Activated T-helper 17 cell treated with anti-CD3 and anti-CD28 coated beads, Interleukin-2, amount 50 U/mL, for 72 hours (primary cell): Measurements from ENCODE around the gene FRRS1. TPM values are rescaled to one million over a fixed set of nuclear protein-coding genes. Genes with fewer than 3 reads are reported as not detected.

Experiments used
- ATAC-seq: fragments of 150-1000 bp; cut with Tn5 transposase; replicated peaks from 2 replicates; pipeline ENCODE4 v1.10.0; 2021; ENCODE audit warnings: mild to moderate bottlenecking, moderate library complexity
- H3K27ac Mint-ChIP-seq: one replicate; pipeline ENCODE4 v1.8.0; 2022; ENCODE audit warnings: mixed read lengths
- H3K27me3 Mint-ChIP-seq: one replicate; pipeline ENCODE4 v1.8.0; 2022; ENCODE audit warnings: mixed read lengths
- H3K36me3 Mint-ChIP-seq: one replicate; pipeline ENCODE4 v1.8.0; 2022; ENCODE audit warnings: low read depth, mild to moderate bottlenecking, mixed read lengths
- H3K4me1 Mint-ChIP-seq: one replicate; pipeline ENCODE4 v1.8.0; 2022; ENCODE audit warnings: mixed read lengths
- H3K4me3 Mint-ChIP-seq: one replicate; pipeline ENCODE4 v1.8.0; 2022; ENCODE audit warnings: mild to moderate bottlenecking, mixed read lengths
- H3K9me3 Mint-ChIP-seq: one replicate; pipeline ENCODE4 v1.8.0; 2022; ENCODE audit warnings: mixed read lengths
- total RNA-seq, 2 donors: library from RNA; stranded (reverse); gene quantifications; one replicate each; pipeline ENCODE4 v1.2.3, GENCODE V29; 2022

The FRRS1 gene
- total RNA-seq, 2 donors from 2014 or later, result 0.69 to 2.2 TPM

DNA sequence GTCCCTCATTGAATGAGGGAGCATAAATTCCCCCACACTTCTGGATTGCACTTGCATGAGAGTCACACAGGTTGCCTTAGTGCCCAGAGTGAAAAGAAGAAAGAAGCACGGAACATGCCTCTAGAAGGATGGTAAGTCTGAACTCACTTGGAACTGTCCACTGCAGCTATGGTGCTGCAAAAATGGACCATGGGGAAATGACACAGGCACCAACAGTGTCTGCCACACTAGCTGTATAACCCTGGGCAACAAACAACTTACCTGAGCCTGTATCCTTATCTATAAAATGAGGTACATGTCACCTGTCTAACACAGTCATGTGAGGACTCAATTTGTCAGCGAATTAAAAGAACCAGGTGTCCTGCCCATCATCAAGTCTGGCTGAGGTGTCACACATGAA, 69.8 kb downstream of the FRRS1 start:
- Mint-ChIP-seq H3K27me3 (peaks cover 29% of the 10 kb centered on the region), H3K9me3 (no peaks in the 10 kb centered on the region), H3K4me3 (no peak overlapping the region), H3K27ac (no peak overlapping the region), H3K36me3 (no peaks in the 10 kb centered on the region), H3K4me1 (no peaks in the 10 kb centered on the region)
- no peak for ATAC-seq

DNA sequence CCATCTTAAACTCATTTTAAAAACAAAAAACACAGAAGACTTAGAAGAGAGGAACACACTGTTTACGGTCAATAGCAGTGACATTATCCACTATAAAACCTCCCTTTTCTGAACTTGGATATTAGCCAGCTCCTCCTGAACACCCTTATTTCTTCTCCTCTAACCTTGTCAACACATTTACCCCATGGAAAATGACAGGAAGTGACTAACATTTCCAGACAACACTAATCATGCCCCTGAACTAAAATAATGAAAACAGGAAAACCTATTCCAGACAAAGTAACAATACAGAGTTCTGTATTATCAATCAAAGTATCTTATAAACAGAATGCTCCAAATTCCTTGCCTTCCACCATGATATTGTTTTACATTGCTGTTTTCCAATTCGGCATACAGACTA, 75.3 kb downstream of the FRRS1 start:
- no peak overlapping the region for H3K27ac Mint-ChIP-seq
- H3K36me3 Mint-ChIP-seq, result no peaks in the 10 kb centered on the region
- H3K4me1 Mint-ChIP-seq, result no peaks in the 10 kb centered on the region
- H3K4me3 Mint-ChIP-seq, result no peak overlapping the region
- peaks cover 16% of the 10 kb centered on the region for H3K27me3 Mint-ChIP-seq
- no peaks in the 10 kb centered on the region for H3K9me3 Mint-ChIP-seq
- no peak for ATAC-seq

DNA sequence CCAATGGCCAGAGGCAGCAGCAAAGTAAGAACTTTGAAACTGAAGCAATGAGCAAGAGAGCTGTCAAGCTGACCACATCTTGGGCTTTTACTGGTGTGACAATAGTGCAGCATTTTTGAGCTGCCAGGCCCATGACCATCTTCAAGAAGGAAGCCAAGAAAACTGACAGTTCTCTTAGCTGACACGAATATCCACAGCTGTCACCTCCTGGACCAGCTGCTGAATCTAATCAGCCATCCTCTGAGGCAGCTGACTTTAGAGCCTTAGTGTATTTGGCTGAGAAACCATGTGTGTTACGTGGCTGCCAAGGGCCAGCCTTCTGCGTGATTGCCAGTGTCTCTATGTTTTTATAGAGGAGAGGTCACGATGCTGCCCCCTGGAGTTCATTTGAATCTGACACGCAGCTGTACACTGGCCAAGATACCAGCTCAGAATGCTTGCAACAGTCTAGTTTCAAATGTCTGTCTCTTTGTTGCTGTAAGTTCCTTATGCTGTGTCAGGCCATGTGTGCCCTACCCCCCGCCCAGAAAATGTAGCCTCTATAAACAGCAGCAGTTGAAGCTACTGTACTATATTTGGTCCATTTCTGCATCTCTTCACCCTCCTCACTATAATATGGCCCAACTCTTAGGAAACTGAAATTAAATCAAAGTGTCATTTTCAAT, 80.8 kb downstream of the FRRS1 start:
- H3K9me3 Mint-ChIP-seq, result no peaks in the 10 kb centered on the region
- H3K4me1 Mint-ChIP-seq, result no peaks in the 10 kb centered on the region
- H3K4me3 Mint-ChIP-seq, result no peak overlapping the region
- no peaks in the 10 kb centered on the region for H3K36me3 Mint-ChIP-seq
- peak; percentile 71 for ATAC-seq
- H3K27me3 Mint-ChIP-seq, result peaks cover 3% of the 10 kb centered on the region
- no peak overlapping the region for H3K27ac Mint-ChIP-seq

DNA sequence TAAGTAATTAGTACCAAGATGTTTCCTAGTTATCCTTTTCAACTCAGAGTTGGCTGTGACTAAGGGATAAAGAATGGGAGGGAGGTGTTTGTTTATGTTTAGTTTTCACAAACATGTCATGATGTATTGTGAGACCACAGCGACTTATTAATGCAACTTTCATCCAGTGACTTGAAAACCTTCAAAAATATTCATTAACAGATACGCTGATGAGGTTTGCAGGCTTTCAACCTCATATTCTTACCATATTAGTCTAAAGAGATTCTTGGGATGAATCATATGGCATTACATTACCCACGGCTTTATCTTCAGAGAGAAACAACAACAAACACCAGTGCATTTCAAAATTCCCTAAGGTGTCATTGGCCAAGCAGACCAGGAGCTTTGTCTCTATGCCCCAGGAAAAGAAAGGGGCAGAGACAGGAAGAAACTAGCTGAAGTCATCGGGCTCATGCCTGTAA, 84.1 kb downstream of the FRRS1 start:
- Mint-ChIP-seq H3K4me3 (no peak overlapping the region), H3K4me1 (no peaks in the 10 kb centered on the region), H3K9me3 (no peaks in the 10 kb centered on the region), H3K27me3 (peaks cover 3% of the 10 kb centered on the region), H3K36me3 (no peaks in the 10 kb centered on the region), H3K27ac (no peak overlapping the region)
- ATAC-seq, result no peak

- no peak for ATAC-seq
- Mint-ChIP-seq H3K4me3 (no peak overlapping the region), H3K27me3 (peaks cover 3% of the 10 kb centered on the region), H3K27ac (no peak overlapping the region), H3K4me1 (no peaks in the 10 kb centered on the region), H3K9me3 (no peaks in the 10 kb centered on the region), H3K36me3 (no peaks in the 10 kb centered on the region)
Measured at GRCh38 chr1:99681583-99681982, 84.9 kb downstream of the FRRS1 start.

- Mint-ChIP-seq H3K9me3 (no peaks in the 10 kb centered on the region), H3K4me1 (no peaks in the 10 kb centered on the region), H3K27ac (no peak overlapping the region), H3K27me3 (peaks cover 7% of the 10 kb centered on the region), H3K36me3 (no peaks in the 10 kb centered on the region), H3K4me3 (no peak overlapping the region)
- ATAC-seq, result no peak
Measured at GRCh38 chr1:99680270-99680669, 86.2 kb downstream of the FRRS1 start.

DNA sequence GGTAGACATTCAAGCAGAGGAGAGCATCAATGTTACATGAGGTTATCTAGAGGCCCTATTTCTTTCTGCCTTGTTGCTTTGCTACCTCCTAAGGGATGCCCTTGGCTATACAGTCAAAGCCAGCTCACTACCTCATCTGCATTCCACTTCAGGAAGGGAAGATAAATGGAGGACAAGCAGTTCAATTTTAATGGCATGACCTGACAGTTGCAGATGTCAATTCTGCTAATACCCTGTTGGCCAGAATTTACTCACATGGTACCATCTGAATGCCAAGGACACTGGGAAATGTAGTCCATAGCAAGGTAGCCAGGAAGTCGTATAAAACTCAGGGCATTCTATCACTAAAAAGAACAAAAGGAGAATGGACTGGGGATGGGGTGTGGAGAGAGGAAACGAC, 89.0 kb downstream of the FRRS1 start:
- no peaks in the 10 kb centered on the region for H3K36me3 Mint-ChIP-seq
- peaks cover 18% of the 10 kb centered on the region for H3K27me3 Mint-ChIP-seq
- H3K27ac Mint-ChIP-seq, result no peak overlapping the region
- no peaks in the 10 kb centered on the region for H3K9me3 Mint-ChIP-seq
- no peak for ATAC-seq
- H3K4me3 Mint-ChIP-seq, result no peak overlapping the region
- H3K4me1 Mint-ChIP-seq, result no peaks in the 10 kb centered on the region

GRCh38 chr1:99676876-99677275, 89.6 kb downstream of the FRRS1 start:
- Mint-ChIP-seq H3K9me3 (no peaks in the 10 kb centered on the region), H3K36me3 (no peaks in the 10 kb centered on the region), H3K27me3 (peaks cover 22% of the 10 kb centered on the region), H3K4me1 (no peaks in the 10 kb centered on the region), H3K4me3 (no peak overlapping the region), H3K27ac (no peak overlapping the region)
- no peak for ATAC-seq

GRCh38 chr1:99675994-99676393, 90.4 kb downstream of the FRRS1 start:
- Mint-ChIP-seq H3K27ac (no peak overlapping the region), H3K4me1 (no peaks in the 10 kb centered on the region), H3K36me3 (no peaks in the 10 kb centered on the region), H3K27me3 (peaks cover 22% of the 10 kb centered on the region), H3K9me3 (no peaks in the 10 kb centered on the region), H3K4me3 (no peak overlapping the region)
- no peak for ATAC-seq

GRCh38 chr1:99675292-99675691, 91.1 kb downstream of the FRRS1 start:
- Mint-ChIP-seq H3K27ac (no peak overlapping the region), H3K36me3 (no peaks in the 10 kb centered on the region), H3K9me3 (no peaks in the 10 kb centered on the region), H3K27me3 (peaks cover 22% of the 10 kb centered on the region), H3K4me3 (no peak overlapping the region), H3K4me1 (no peaks in the 10 kb centered on the region)
- no peak for ATAC-seq

GRCh38 chr1:99674115-99675064, 92.0 kb downstream of the FRRS1 start:
- Mint-ChIP-seq H3K4me3 (no peak overlapping the region), H3K27me3 (peaks cover 26% of the 10 kb centered on the region), H3K27ac (no peak overlapping the region), H3K36me3 (no peaks in the 10 kb centered on the region), H3K9me3 (no peaks in the 10 kb centered on the region), H3K4me1 (no peaks in the 10 kb centered on the region)
- no peak for ATAC-seq

DNA sequence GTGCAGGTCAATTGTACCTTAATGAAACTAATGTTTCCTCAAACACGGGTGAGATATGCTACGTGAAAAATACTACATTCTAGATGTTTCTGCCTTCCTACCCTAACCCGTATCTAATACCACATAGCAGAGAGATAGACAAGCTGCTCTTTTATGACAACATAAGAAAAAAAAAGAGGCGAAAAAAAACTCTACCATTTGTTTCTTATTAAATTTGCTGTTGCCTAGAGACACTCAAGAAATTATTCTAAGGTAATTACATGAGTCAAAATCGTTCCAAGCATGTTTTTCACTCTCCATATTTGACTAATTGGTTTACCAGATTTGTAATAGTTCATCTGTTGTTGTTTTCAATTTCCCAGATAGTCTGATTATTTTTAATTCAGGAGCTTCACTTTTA, 93.1 kb downstream of the FRRS1 start:
- Mint-ChIP-seq H3K9me3 (no peaks in the 10 kb centered on the region), H3K36me3 (no peaks in the 10 kb centered on the region), H3K4me3 (no peak overlapping the region), H3K27me3 (peaks cover 26% of the 10 kb centered on the region), H3K4me1 (no peaks in the 10 kb centered on the region), H3K27ac (no peak overlapping the region)
- no peak for ATAC-seq

DNA sequence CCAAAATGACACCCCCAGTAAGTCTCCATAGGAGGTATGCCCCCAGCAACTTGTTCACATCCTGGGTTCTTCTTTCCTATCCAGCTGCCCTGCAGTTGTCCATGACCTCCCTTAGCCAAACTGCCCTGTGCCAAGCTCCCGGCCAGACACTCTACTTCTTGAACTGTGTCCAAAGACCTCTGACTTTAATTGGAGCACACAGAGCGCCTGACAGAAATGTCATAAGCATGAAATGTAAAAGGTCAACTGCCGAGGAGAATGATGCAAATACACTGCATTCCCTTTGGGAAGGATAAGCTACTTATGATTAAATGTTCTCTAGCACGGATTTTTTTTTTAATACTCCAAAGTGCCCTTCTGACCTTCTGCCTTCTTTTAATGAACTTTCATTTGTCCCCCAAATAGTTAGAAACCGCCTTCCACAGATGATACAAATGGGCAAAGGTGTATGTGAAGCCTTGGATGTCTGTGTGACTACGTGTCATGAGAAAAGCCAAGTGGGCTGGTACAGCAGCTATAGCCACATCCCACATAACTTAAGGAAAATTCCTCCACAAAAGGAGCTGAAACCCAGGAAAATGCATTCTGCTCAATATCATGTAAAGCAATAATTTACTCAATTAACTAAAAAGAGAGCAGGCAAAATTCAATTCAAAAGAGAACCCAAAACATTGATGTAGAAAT, 93.8 kb downstream of the FRRS1 start:
- no peak for ATAC-seq
- no peaks in the 10 kb centered on the region for H3K4me1 Mint-ChIP-seq
- H3K36me3 Mint-ChIP-seq, result no peaks in the 10 kb centered on the region
- H3K27me3 Mint-ChIP-seq, result peaks cover 26% of the 10 kb centered on the region
- no peak overlapping the region for H3K27ac Mint-ChIP-seq
- H3K9me3 Mint-ChIP-seq, result no peaks in the 10 kb centered on the region
- no peak overlapping the region for H3K4me3 Mint-ChIP-seq

- H3K4me1 Mint-ChIP-seq, result no peaks in the 10 kb centered on the region
- H3K4me3 Mint-ChIP-seq, result no peak overlapping the region
- ATAC-seq, result no peak
Measured at GRCh38 chr1:99672038-99672437, 94.4 kb downstream of the FRRS1 start.

More at GRCh38 chr1:99672038-99672437, 94.4 kb downstream of the FRRS1 start:
- Mint-ChIP-seq H3K9me3 (no peaks in the 10 kb centered on the region), H3K27me3 (peaks cover 30% of the 10 kb centered on the region), H3K36me3 (no peaks in the 10 kb centered on the region), H3K27ac (no peak overlapping the region)
